ENCODE measurements around the gene LMO7. TPM values are rescaled to one million over a fixed set of nuclear protein-coding genes. Genes with fewer than 3 reads are reported as not detected.

LMO7 gene
- total RNA-seq, 1 donor from 2014 or later: 15.2 TPM

GRCh38 chr13:75797239-75797638 lies 161.1 kb downstream of the LMO7 start:
- intact Hi-C loops (cut with micrococcal nuclease): no loop called here

DNA sequence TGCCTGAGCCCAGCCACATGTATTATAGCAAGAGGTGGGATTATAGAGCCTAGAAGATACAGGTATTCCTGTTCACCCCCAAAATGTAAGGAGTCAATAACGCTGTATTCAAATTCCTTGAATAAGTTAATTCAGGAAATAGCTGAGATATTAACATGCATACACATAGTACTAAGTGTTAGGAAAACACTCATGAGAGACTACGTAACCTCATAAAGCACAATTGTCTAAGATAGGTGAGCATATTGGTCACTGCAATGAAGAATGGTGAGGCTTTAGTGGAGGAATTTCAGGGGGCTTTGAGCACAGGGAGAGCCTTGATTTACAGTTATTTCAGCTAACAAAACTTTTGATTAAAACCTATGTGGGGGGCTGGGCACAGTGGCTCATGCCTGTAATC lies 161.6 kb downstream of the LMO7 start:
- intact Hi-C loops (cut with micrococcal nuclease): no loop called here

- intact Hi-C loops (cut with micrococcal nuclease): no loop called here
Measured at GRCh38 chr13:75798353-75799255, 162.5 kb downstream of the LMO7 start.

- intact Hi-C loops (cut with micrococcal nuclease): no loop called here
Measured at GRCh38 chr13:75800545-75800944, 164.4 kb downstream of the LMO7 start.

GRCh38 chr13:75801388-75801945 lies 165.3 kb downstream of the LMO7 start:
- intact Hi-C loops (cut with micrococcal nuclease): loop anchor here (1.0 kb wide), 1 partner anchor 106 kb away; no protein-coding TSS in a partner anchor

DNA sequence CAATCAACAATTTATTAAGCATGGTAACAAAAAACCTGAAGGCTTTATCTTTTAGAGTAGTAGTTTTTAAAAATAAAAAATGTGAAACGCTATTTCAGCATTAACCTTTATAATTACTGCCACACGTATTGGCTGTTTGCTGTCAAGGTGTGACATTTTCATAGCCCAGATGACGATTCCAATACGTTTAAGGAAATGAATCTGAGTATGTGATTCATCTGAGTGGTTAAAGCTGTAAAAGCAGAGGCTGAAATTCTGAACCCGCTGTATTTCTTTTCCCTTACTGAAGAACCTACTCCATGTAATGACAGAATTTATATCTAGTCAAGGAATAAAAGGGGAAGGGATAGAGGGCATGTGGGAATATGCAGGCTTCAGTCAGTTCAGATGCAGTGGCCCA lies 166.0 kb downstream of the LMO7 start:
- intact Hi-C loops (cut with micrococcal nuclease): no loop called here

- intact Hi-C loops (cut with micrococcal nuclease): loop anchor here (1.0 kb wide), 1 partner anchor 43 kb away; no protein-coding TSS in a partner anchor
Measured at GRCh38 chr13:75803164-75803611, 167.1 kb downstream of the LMO7 start.

DNA sequence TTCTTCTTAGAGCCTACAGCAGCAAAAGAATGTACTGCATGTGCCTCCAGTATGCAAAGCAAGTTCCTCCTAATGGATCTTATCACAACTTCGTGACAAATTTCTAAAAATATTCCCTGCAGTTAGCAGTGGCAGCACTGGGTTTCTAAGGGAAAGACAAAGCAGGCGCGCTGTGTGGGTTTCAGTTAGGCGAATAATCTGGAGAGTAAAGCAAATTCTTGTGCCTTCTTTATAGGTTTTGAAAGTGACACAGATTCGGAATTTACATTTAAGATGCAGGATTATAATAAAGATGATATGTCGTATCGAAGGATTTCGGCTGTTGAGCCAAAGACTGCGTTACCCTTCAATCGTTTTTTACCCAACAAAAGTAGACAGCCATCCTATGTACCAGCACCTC lies 167.9 kb downstream of the LMO7 start:
- intact Hi-C loops (cut with micrococcal nuclease): no loop called here

GRCh38 chr13:75804605-75805004 lies 168.5 kb downstream of the LMO7 start:
- intact Hi-C loops (cut with micrococcal nuclease): no loop called here

- intact Hi-C loops (cut with micrococcal nuclease): no loop called here
Measured at GRCh38 chr13:75806117-75806516, 170.0 kb downstream of the LMO7 start.

DNA sequence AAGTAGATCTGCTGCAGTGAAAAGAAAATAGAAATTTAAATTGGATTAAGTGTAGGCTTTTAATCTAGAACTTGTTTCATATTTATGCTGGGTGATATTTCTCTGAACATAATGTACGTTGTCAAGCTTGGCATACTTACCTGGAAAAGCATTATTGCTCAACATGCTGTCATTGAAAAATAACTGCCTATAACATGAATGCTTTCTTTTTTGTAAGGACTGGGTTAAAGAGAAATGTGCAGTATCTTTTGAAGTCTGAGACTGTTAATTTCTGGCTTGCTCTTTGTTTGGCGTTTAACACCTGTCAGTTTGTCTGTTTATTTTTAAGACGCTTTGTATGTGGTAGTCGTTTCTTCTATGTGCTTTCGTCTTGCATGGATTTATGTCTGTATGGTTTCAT lies 175.2 kb downstream of the LMO7 start:
- intact Hi-C loops (cut with micrococcal nuclease): no loop called here

DNA sequence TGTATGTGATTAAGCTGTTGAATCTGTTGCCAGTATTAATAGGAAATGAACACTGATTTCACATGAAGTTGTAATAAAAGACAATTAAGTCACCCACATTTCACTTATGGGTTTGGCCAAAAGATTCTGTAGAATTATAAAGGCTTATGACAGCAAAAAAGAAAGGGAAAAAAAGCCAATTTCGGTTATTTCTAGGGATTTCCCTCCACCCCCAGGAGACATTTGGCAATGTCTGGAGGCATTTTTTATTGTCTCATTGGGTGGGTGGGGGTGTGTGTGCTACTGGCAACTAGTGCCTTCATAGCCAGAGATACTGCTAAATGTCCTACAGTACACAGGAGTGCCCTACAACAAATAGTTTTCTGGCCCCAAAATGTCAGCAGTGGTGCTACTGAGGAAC lies 175.7 kb downstream of the LMO7 start:
- intact Hi-C loops (cut with micrococcal nuclease): no loop called here

DNA sequence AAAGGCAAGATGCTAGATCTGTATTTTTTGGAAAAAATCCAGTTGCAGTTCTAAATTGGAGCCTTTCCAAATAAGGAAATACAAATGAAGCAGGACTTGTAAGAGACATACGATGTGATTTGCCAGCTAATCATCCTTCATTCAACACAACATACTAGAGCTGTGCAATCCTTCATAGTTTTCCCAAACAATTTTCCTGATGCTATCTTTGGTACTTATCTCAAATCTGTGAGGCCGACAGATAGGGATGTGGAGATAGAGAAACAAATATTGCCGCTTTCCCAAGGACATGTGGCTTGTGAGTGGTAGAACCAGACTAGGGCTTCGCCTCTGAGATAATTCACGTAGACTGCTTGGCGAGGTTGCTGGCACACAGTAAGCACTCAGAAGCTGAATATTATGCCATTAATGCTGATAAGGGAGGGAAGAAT lies 176.6 kb downstream of the LMO7 start:
- intact Hi-C loops (cut with micrococcal nuclease): no loop called here

DNA sequence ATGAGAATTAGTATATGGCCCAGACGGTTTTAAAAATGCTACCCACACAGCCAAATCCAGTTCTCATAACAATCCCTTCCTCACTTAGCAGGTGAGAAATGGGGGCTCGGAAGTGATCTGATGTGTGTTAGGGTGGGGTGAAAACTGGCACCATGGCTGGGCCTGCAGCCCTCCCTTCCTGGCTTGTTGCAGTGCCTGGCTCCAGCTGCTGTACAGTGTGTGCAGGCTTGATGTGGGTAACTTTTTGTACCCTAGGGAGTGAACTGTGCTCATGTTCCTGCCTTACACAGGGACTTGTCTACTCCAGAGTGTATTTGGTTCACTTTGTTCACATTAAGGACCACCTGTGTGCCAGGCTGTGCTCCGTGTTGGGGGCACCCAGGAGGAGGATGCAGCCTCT lies 177.2 kb downstream of the LMO7 start:
- intact Hi-C loops (cut with micrococcal nuclease): no loop called here

DNA sequence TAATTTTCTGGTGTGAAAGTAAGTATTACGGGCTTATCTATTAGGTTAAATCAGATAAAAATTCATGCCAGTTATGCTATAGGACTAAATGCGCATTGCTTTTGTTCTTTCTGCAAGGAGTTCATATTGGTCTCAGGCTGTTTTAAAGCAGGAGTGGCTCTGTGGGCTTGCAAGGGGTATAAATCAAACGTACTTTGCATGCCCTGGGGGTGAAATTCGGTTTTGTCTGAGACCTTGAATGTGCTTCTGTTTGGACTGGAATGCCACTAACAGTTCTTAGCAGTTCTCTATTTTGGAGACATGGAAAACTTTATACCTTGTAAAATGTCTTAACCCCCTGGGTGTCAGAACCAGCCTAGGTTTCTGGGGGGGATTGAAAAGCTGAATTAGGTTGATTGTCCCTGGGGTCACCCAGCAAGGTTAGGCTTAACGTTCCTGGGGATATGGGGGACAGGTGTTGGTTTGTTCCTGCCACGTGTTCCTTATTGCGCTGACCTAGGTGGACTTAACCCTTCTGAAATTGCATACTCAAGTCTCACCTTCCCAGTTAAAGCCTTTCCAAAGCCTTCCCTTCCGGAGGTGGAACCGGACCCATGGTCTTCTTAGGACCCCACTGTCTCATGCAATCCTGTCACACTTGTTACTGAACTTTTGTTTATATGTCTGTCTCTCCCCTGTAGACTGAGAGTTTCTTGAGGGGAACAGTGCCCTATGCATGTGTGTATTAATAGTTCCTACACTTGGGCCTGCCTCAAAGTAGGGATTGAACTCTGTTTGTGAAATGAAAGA lies 182.2 kb downstream of the LMO7 start:
- intact Hi-C loops (cut with micrococcal nuclease): no loop called here

- intact Hi-C loops (cut with micrococcal nuclease): no loop called here
Measured at GRCh38 chr13:75818968-75819225, 182.8 kb downstream of the LMO7 start.

DNA sequence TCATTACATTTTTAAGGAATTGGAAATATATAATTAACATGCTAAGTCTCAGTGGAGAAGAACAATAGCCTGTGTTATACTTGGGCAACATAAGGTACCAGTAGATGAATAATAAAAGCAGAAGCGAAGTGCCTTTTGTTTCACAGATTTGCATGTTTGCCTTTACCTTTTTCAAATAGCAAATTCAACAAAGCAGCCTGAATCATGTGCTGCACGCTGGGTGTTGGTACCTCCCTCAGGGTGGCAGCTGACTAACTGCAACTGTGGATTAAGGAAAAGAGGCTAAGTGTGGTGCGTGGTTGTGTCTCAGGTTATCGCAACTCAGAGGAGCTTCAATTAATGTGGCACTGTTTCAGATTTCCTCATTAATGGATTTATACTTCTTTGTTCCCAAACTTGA lies 189.0 kb downstream of the LMO7 start:
- intact Hi-C loops (cut with micrococcal nuclease): no loop called here

DNA sequence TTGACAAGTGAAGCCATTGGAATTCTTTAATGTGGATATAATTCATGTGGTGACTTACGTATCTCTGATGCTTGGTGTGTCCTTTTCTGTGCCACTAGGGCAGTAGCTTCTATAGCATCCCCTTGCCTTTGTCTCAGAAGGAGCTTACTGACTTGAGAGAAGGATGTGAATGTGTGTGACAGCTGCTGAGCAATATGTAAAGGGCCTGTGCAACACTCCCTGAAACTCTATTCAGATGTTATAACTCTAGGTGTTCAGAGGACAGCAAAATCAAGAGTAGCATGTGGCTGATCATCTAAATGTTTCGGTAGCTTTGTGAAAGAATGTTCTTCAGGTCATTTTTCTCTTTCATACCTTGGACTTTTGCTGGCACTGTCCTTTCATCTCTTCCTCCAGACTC lies 189.5 kb downstream of the LMO7 start:
- intact Hi-C loops (cut with micrococcal nuclease): no loop called here

- intact Hi-C loops (cut with micrococcal nuclease): no loop called here
Measured at GRCh38 chr13:75826391-75826790, 190.3 kb downstream of the LMO7 start.

- intact Hi-C loops (cut with micrococcal nuclease): no loop called here
Measured at GRCh38 chr13:75829830-75830229, 193.7 kb downstream of the LMO7 start.

- intact Hi-C loops (cut with micrococcal nuclease): no loop called here
Measured at GRCh38 chr13:75830842-75831241, 194.7 kb downstream of the LMO7 start.

GRCh38 chr13:75831389-75831788 lies 195.3 kb downstream of the LMO7 start:
- intact Hi-C loops (cut with micrococcal nuclease): no loop called here
